Measurements from ENCODE around the gene NDEL1. TPM values are rescaled to one million over a fixed set of nuclear protein-coding genes. Genes with fewer than 3 reads are reported as not detected.

Gene NDEL1
- polyA plus RNA-seq, 1 donor, result 36.6 TPM

- H3K9me3 ChIP-seq (ENCODE audit: control insufficient read depth, low read depth, low read length), result peaks cover 5% of the 10 kb centered on the region
- DNase-seq, result no peak
- no peaks in the 10 kb centered on the region for H3K4me1 ChIP-seq (ENCODE audit: control insufficient read depth, insufficient read depth, low read length)
- H3K27ac ChIP-seq (ENCODE audit: low read length), result no peak overlapping the region
- H3K4me3 ChIP-seq (ENCODE audit: low read length), result no peak overlapping the region
- WGBS (ENCODE audit: insufficient coverage, low lambda C conversion rate), result 83% methylated on average over 1 of the region's 1 CpG
- peaks cover 82% of the 10 kb centered on the region for H3K36me3 ChIP-seq (ENCODE audit: control insufficient read depth, insufficient read depth, low read length)
- H3K27me3 ChIP-seq (ENCODE audit: control insufficient read depth, insufficient read depth, low read length), result no peaks in the 10 kb centered on the region
Observed at GRCh38 chr17:8485491-8485890, 49.8 kb downstream of the NDEL1 start.

DNA sequence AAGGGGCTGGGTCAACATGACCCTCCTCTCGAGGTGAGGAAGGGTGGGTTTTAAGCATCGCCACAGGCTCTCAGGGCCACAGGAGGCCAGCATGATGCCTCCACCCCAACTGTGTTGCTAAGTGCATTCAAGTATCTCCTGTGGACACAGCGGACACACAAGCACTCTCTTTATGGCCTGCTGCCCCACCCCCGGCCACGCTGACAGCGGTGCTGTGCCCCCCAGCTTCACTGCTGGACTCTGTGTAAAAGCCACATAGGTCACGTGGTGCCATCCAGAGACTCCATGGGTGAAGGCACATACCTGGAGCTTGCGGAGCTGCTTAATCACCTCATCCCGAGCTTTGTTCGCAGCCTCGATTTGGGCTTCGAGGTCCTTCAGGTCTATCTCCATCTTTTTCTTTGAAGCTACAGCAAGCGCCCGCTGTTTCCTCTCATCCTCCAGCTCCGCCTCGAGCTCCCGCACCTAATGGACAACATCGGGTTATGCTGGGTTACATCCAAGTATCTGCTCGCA is 51.5 kb downstream of the NDEL1 start:
- Histone ChIP-seq H3K4me1 (ENCODE audit: control insufficient read depth, insufficient read depth, low read length) (no peaks in the 10 kb centered on the region), H3K27ac (ENCODE audit: low read length) (no peak overlapping the region)
- 96% methylated on average over 4 of the region's 19 CpGs for WGBS (ENCODE audit: insufficient coverage, low lambda C conversion rate)

DNA sequence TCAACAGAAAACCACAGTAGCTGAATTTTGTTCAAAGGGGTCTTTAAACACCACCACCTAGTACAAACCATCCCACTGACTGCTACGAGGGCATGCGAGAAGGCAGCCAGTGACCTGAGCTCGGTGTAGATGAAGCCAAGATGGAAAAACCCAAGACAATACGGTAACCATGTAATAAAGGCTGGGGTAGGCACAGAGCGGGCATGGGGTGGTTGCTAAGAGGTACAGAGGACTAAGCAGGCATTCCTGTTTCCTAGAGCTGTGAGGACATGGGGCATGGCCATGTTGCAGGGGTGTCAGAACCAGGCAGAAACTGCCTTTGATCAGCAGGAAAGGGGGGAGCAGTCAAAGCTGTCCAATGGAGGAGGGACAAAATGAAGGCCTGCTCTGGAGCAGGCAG is 52.1 kb downstream of the NDEL1 start:
- Histone ChIP-seq H3K4me1 (ENCODE audit: control insufficient read depth, insufficient read depth, low read length) (no peaks in the 10 kb centered on the region), H3K9me3 (ENCODE audit: control insufficient read depth, low read depth, low read length) (peaks cover 5% of the 10 kb centered on the region), H3K4me3 (ENCODE audit: low read length) (no peak overlapping the region), H3K27me3 (ENCODE audit: control insufficient read depth, insufficient read depth, low read length) (no peaks in the 10 kb centered on the region), H3K27ac (ENCODE audit: low read length) (no peak overlapping the region), H3K36me3 (ENCODE audit: control insufficient read depth, insufficient read depth, low read length) (peaks cover 83% of the 10 kb centered on the region)
- no CpG with 5 or more reads among the region's 5 CpGs for WGBS (ENCODE audit: insufficient coverage, low lambda C conversion rate)
- DNase-seq, result no peak

More for the DNA sequence above, 51.5 kb downstream of the NDEL1 start:
- Histone ChIP-seq H3K4me3 (ENCODE audit: low read length) (no peak overlapping the region), H3K9me3 (ENCODE audit: control insufficient read depth, low read depth, low read length) (peaks cover 5% of the 10 kb centered on the region), H3K27me3 (ENCODE audit: control insufficient read depth, insufficient read depth, low read length) (no peaks in the 10 kb centered on the region), H3K36me3 (ENCODE audit: control insufficient read depth, insufficient read depth, low read length) (peaks cover 83% of the 10 kb centered on the region)
- no peak for DNase-seq

- no CpG with 5 or more reads among the region's 6 CpGs for WGBS (ENCODE audit: insufficient coverage, low lambda C conversion rate)
- no peak for DNase-seq
Observed at GRCh38 chr17:8488491-8488890, 52.8 kb downstream of the NDEL1 start.

DNA sequence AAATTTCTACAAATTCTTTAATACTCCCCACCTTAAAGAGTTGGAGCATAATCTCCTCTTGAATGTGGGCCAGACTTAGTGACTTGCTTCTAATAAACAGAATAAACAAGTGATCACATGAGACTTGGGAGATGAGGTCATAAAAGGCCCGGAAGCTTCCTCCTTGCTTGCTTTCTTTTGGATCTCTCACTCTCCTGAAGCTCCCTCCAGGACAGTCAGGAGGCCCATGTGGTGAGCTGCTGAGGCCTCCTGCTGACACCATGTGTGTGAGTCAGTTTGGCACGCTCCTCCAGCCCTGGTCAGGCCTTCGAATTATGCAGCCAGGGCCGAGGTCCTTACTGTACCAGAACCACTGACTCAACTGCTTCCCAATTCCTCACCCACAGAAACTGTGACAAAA is 53.2 kb downstream of the NDEL1 start:
- Histone ChIP-seq H3K27ac (ENCODE audit: low read length) (no peak overlapping the region), H3K4me3 (ENCODE audit: low read length) (no peak overlapping the region), H3K36me3 (ENCODE audit: control insufficient read depth, insufficient read depth, low read length) (peaks cover 79% of the 10 kb centered on the region), H3K4me1 (ENCODE audit: control insufficient read depth, insufficient read depth, low read length) (no peaks in the 10 kb centered on the region), H3K9me3 (ENCODE audit: control insufficient read depth, low read depth, low read length) (peaks cover 5% of the 10 kb centered on the region), H3K27me3 (ENCODE audit: control insufficient read depth, insufficient read depth, low read length) (no peaks in the 10 kb centered on the region)
- WGBS (ENCODE audit: insufficient coverage, low lambda C conversion rate), result no CpG with 5 or more reads among the region's 4 CpGs
- no peak for DNase-seq

More at GRCh38 chr17:8488491-8488890, 52.8 kb downstream of the NDEL1 start:
- Histone ChIP-seq H3K9me3 (ENCODE audit: control insufficient read depth, low read depth, low read length) (peaks cover 5% of the 10 kb centered on the region), H3K4me3 (ENCODE audit: low read length) (no peak overlapping the region), H3K27ac (ENCODE audit: low read length) (no peak overlapping the region), H3K36me3 (ENCODE audit: control insufficient read depth, insufficient read depth, low read length) (peaks cover 79% of the 10 kb centered on the region), H3K4me1 (ENCODE audit: control insufficient read depth, insufficient read depth, low read length) (no peaks in the 10 kb centered on the region), H3K27me3 (ENCODE audit: control insufficient read depth, insufficient read depth, low read length) (no peaks in the 10 kb centered on the region)

DNA sequence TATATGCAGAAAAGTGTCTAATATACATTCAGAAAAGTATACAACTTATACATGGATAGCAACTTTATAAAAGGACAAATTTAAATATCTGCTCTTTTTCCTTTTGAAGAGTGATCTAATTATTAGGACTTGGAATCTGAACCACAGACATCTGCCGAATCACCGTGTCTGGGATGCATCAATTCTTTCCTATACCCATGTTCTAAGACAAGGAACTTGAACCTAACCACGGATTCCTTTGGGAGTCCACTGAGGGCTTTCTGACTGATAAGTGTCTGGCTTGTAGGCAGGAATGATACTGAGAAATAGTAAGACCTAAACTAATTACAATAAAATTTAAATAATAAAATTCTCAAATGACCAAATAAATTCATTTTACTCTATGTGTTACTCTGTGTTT is 54.2 kb downstream of the NDEL1 start:
- no peak overlapping the region for H3K27ac ChIP-seq (ENCODE audit: low read length)
- no peak for DNase-seq
- peaks cover 80% of the 10 kb centered on the region for H3K36me3 ChIP-seq (ENCODE audit: control insufficient read depth, insufficient read depth, low read length)
- H3K4me3 ChIP-seq (ENCODE audit: low read length), result no peak overlapping the region
- no peaks in the 10 kb centered on the region for H3K4me1 ChIP-seq (ENCODE audit: control insufficient read depth, insufficient read depth, low read length)
- no peaks in the 10 kb centered on the region for H3K9me3 ChIP-seq (ENCODE audit: control insufficient read depth, low read depth, low read length)
- WGBS (ENCODE audit: insufficient coverage, low lambda C conversion rate), result no CpG with 5 or more reads among the region's 3 CpGs
- H3K27me3 ChIP-seq (ENCODE audit: control insufficient read depth, insufficient read depth, low read length), result no peaks in the 10 kb centered on the region

GRCh38 chr17:8490256-8491023 is 54.8 kb downstream of the NDEL1 start:
- H3K27me3 ChIP-seq (ENCODE audit: control insufficient read depth, insufficient read depth, low read length), result no peaks in the 10 kb centered on the region
- peaks cover 86% of the 10 kb centered on the region for H3K36me3 ChIP-seq (ENCODE audit: control insufficient read depth, insufficient read depth, low read length)
- WGBS (ENCODE audit: insufficient coverage, low lambda C conversion rate), result 90% methylated on average over 2 of the region's 17 CpGs
- DNase-seq, result no peak
- no peak overlapping the region for H3K4me3 ChIP-seq (ENCODE audit: low read length)
- no peaks in the 10 kb centered on the region for H3K9me3 ChIP-seq (ENCODE audit: control insufficient read depth, low read depth, low read length)
- no peak overlapping the region for H3K27ac ChIP-seq (ENCODE audit: low read length)
- no peaks in the 10 kb centered on the region for H3K4me1 ChIP-seq (ENCODE audit: control insufficient read depth, insufficient read depth, low read length)

DNA sequence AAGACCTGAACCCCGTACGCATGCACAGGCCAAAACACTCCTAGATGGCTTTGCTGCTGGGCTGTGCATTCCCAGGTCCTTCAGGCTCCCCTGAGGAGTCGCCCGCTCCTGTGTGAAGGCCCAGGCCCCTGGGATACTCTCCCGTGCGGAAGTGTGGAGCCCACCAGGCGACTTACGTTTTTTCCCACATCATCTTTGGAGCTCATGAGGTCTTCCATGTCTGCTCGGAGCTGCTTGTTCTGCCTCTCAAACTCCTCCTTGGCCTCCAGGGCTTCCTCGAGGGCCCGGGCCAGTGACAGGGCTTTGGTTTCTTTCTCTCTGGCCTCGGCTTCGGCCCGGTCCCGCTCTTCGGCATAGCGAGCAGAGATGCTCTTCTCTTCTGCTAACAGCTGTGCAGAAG is 56.4 kb downstream of the NDEL1 start:
- no peaks in the 10 kb centered on the region for H3K27me3 ChIP-seq (ENCODE audit: control insufficient read depth, insufficient read depth, low read length)
- DNase-seq, result no peak
- H3K36me3 ChIP-seq (ENCODE audit: control insufficient read depth, insufficient read depth, low read length), result peaks cover 88% of the 10 kb centered on the region
- no peaks in the 10 kb centered on the region for H3K4me1 ChIP-seq (ENCODE audit: control insufficient read depth, insufficient read depth, low read length)
- no peak overlapping the region for H3K4me3 ChIP-seq (ENCODE audit: low read length)
- H3K27ac ChIP-seq (ENCODE audit: low read length), result no peak overlapping the region
- 80% methylated on average over 1 of the region's 17 CpGs for WGBS (ENCODE audit: insufficient coverage, low lambda C conversion rate)
- no peaks in the 10 kb centered on the region for H3K9me3 ChIP-seq (ENCODE audit: control insufficient read depth, low read depth, low read length)

DNA sequence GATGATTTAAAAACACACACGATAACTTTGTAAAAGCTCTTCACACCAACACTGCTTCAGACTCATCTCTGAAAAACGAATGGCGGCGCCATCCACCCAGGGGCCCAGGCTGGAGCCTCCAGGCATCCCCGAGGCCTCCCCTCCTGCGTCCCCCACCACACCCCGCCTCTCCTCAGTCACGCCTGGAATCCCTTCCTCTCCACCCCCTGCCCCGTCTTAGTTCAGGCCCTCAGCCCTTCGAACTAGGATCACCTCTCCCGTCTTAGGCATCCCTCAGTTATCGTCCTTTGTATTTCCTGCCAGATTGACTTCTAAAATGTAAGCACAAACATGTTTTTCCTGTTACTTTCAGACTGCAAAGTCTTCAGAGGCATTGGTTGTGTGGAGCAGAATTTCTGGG is 58.3 kb downstream of the NDEL1 start:
- Histone ChIP-seq H3K36me3 (ENCODE audit: control insufficient read depth, insufficient read depth, low read length) (peaks cover 82% of the 10 kb centered on the region), H3K27me3 (ENCODE audit: control insufficient read depth, insufficient read depth, low read length) (no peaks in the 10 kb centered on the region), H3K4me3 (ENCODE audit: low read length) (no peak overlapping the region), H3K27ac (ENCODE audit: low read length) (no peak overlapping the region), H3K9me3 (ENCODE audit: control insufficient read depth, low read depth, low read length) (no peaks in the 10 kb centered on the region), H3K4me1 (ENCODE audit: control insufficient read depth, insufficient read depth, low read length) (no peaks in the 10 kb centered on the region)
- DNase-seq, result no peak
- WGBS (ENCODE audit: insufficient coverage, low lambda C conversion rate), result no CpG with 5 or more reads among the region's 12 CpGs

- WGBS (ENCODE audit: insufficient coverage, low lambda C conversion rate), result no CpG with 5 or more reads among the region's 8 CpGs
- peaks cover 85% of the 10 kb centered on the region for H3K36me3 ChIP-seq (ENCODE audit: control insufficient read depth, insufficient read depth, low read length)
- DNase-seq, result no peak
- H3K27ac ChIP-seq (ENCODE audit: low read length), result no peak overlapping the region
- no peaks in the 10 kb centered on the region for H3K4me1 ChIP-seq (ENCODE audit: control insufficient read depth, insufficient read depth, low read length)
- H3K9me3 ChIP-seq (ENCODE audit: control insufficient read depth, low read depth, low read length), result no peaks in the 10 kb centered on the region
- H3K4me3 ChIP-seq (ENCODE audit: low read length), result no peak overlapping the region
- no peaks in the 10 kb centered on the region for H3K27me3 ChIP-seq (ENCODE audit: control insufficient read depth, insufficient read depth, low read length)
Observed at GRCh38 chr17:8494506-8495111, 58.9 kb downstream of the NDEL1 start.
